ENCODE measurements around the gene WIZ. TPM values are rescaled to one million over a fixed set of nuclear protein-coding genes. Genes with fewer than 3 reads are reported as not detected.

Gene WIZ
- total and polyA plus RNA-seq, 9 of the 15 experiments (the other 6 are each of a cell fraction or from before 2014, with no cell fraction given) = 0.06 to 37.5 (median 4.8) TPM

DNA sequence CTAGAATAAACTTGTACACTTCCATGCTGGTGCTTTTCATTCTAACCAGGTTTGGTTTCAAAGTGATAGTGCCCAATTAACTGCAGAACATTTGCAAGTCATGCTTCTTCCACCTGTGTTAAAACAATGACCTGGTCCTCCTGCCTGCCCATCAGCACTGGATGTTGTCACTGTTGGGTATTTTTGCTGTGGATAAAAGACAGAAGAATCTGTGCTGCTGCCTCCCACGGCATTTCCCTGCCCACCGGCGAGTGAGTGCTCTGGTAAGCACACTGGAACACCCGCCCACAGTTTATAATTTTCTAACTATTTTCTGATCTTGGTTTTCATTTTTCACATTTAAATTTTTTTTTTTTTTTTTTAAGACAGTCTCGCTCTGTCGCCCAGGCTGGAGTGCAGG, 67.9 kb downstream of the WIZ start:
- intact Hi-C loops (cut with micrococcal nuclease) (no loop called here), in situ Hi-C loops (cut with MboI) (no loop called here)
- DNase-seq (ENCODE audit: extremely low read depth in 1 of 4, low spot score in 3 of 4) = no peak
- Histone ChIP-seq H2AFZ (ENCODE audit: low read depth, low read length) (no peak overlapping the region), H3K9ac (ENCODE audit: insufficient read depth in 1 of 2, low read depth in 2 of 2, low read length in 2 of 2) (no peak overlapping the region; a peak in 1 of 4 replicates), H3K27me3 (ENCODE audit: control insufficient read depth in 2 of 2, insufficient read depth in 2 of 2, low read length in 2 of 2) (no peaks in the 10 kb centered on the region; a peak in 1 of 5 replicates), H3K36me3 (ENCODE audit: control insufficient read depth, insufficient read depth, low read length) (peaks cover 33% of the 10 kb centered on the region; the same call in 2 of the 3 replicates), H3K9me1 (ENCODE audit: control insufficient read depth, insufficient read depth, low read length) (no peaks in the 10 kb centered on the region), H3K4me2 (ENCODE audit: insufficient read depth, low read length) (no peak overlapping the region), H3K79me2 (ENCODE audit: control insufficient read depth, insufficient read depth, low read length) (peaks cover 32% of the 10 kb centered on the region), H3K4me3 (no peak overlapping the region), H4K20me1 (replicated peaks; ENCODE audit: control insufficient read depth, insufficient read depth, low read length) (peaks cover 11% of the 10 kb centered on the region), H3K27ac (ENCODE audit: extremely low read depth, low read depth, low read length) (no peak overlapping the region; the same call in 2 of the 3 replicates), H3K9me3 (replicated peaks; ENCODE audit: control insufficient read depth, insufficient read depth, low read depth, low read length) (no peaks in the 10 kb centered on the region), H3K4me1 (replicated peaks in 1 of 2; ENCODE audit: control insufficient read depth in 2 of 2, insufficient read depth in 2 of 2, low read length in 2 of 2) (peaks cover 9 to 22% of the 10 kb centered on the region in 2 experiments)
- ATAC-seq = no peak
- no peak for FAIRE-seq
- 77% methylated on average over 4 of the region's 6 CpGs for WGBS (ENCODE audit: insufficient coverage, low coverage, missing lambda C conversion rate)
- CTCF ChIA-PET (ENCODE audit: low intra/inter-chr PET ratio) = no interaction called here
- POLR2A ChIA-PET = no interaction called here
- no TSS peak for BruUV-seq (replicated peaks)
- TF ChIP-seq SRF (CRISPR knock-in tag; IDR thresholded peaks at IDR 0.05) (no peak), C11orf30 (IDR thresholded peaks at IDR 0.05; ENCODE audit: low read depth) (0 out of 2 replicates have a peak, but pooled peaks have one; percentile 4), MAFG (tag; conservative IDR thresholded peaks at IDR 0.05) (0 out of 2 replicates have a peak, but pooled peaks have one; percentile 12), CCAR2 (IDR thresholded peaks at IDR 0.05; ENCODE audit: low read depth, low read length) (no peak)
- TF ChIP-seq, protein P1, sequence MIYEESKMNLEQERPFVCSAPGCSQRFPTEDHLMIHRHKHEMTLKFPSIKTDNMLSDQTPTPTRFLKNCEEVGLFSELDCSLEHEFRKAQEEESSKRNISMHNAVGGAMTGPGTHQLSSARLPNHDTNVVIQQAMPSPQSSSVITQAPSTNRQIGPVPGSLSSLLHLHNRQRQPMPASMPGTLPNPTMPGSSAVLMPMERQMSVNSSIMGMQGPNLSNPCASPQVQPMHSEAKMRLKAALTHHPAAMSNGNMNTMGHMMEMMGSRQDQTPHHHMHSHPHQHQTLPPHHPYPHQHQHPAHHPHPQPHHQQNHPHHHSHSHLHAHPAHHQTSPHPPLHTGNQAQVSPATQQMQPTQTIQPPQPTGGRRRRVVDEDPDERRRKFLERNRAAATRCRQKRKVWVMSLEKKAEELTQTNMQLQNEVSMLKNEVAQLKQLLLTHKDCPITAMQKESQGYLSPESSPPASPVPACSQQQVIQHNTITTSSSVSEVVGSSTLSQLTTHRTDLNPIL (CRISPR knock-in tag; IDR thresholded peaks at IDR 0.05) = no peak

Measured in K562 (cell line).